Rectal smooth muscle tissue (tissue), 1 donor: ENCODE data around the gene PCNX2.

Experiments
- H3K27ac ChIP-seq: one replicate; pipeline ENCODE4 v1.7.0; 2013; ENCODE audit warnings: low read depth, low read length, inconsistent platforms
- H3K27me3 ChIP-seq: one replicate; pipeline ENCODE4 v1.7.0; 2013; ENCODE audit warnings: low read length; ENCODE audit not compliant: control insufficient read depth, insufficient read depth
- H3K36me3 ChIP-seq: one replicate; pipeline ENCODE4 v1.7.0; 2013; ENCODE audit warnings: low read length; ENCODE audit not compliant: control insufficient read depth, insufficient read depth
- H3K4me1 ChIP-seq: one replicate; pipeline ENCODE4 v1.7.0; 2013; ENCODE audit warnings: low read length; ENCODE audit not compliant: control insufficient read depth, insufficient read depth
- H3K4me3 ChIP-seq: one replicate; pipeline ENCODE4 v1.7.0; 2013; ENCODE audit warnings: low read length
- H3K9ac ChIP-seq: one replicate; pipeline ENCODE4 v1.7.0; 2013; ENCODE audit warnings: low read length

The PCNX2 gene, protein sequence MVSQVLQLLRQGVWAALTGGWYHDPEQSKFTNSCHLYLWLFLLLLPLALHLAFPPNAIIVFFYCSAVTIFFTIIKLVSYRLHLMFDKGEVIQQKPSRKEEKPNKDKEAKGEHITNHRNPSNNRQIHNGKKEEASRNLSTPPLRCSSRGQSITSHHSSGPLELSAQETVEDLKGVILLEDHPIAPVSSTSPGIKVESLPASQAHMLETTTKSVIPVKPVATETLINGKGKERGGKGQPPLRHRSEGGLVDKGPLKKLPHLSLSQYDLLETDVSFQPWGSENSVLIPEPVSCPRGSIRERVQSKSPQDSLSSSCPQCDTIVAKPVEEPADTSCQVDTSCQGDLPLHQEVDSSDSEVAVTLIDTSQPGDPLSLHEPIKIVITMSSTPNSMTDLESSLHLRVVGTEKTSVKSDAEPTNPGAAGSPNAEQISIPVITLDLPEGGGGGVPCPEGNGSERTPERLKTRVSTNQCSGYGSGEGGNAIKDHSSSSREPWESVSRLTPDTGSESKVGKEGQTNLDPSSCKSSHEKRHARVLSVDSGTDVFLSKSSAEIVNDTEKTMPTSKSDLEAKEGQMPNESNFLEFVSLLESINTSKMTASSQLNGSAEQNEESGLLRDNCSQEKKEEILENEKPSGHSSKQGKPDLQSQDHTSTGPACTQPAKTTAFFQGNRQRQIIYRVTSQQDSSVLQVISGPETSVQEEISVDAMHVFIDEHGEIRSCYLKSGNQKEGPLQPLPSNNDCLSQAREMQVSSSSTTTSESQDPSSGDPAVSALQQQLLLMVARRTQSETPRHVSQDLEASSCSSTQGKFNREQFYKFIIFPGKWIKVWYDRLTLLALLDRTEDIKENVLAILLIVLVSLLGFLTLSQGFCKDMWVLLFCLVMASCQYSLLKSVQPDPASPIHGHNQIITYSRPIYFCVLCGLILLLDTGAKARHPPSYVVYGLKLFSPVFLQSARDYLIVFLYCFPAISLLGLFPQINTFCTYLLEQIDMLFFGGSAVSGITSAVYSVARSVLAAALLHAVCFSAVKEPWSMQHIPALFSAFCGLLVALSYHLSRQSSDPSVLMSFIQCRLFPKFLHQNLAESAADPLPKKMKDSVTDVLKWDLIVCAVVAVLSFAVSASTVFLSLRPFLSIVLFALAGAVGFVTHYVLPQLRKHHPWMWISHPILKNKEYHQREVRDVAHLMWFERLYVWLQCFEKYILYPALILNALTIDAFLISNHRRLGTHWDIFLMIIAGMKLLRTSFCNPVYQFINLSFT (N-terminal part only)

GRCh38 chr1:233295237-233295974 is at the start of gene PCNX2:
TSS of gene PCNX2 (minus strand) at chr1:233295725. CDS start at chr1:233295478, 247 bp downstream.
- Histone ChIP-seq H3K9ac (no peak within 1 kb of the TSS), H3K4me1 (no peaks in the 10 kb centered on the region), H3K4me3 (peak within 1 kb of the TSS; percentile 76), H3K27me3 (no peaks in the 10 kb centered on the region), H3K36me3 (no peaks in the 10 kb centered on the region), H3K27ac (no peak within 1 kb of the TSS)

DNA sequence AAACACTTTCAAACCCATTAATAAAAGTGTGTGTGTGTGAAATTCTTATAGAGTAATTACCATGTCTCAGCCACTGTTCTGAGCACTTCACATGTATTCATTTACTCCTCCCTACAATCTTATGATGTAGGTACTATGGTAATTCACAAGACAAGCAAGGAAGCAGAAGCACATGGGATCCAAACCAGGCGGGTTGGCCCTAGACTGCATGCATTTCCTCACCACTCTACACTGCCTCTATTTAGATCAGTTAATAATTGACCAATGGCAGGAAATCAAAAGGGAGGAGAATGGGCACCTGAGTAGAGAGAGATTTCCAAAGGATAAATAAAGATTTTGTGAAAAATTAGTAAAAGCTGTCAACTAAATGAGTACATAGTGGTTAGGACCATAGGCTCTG is 47.7 kb upstream of the PCNX2 start:
- no peak overlapping the region for H3K4me3 ChIP-seq
- no peak overlapping the region for H3K27ac ChIP-seq
- H3K9ac ChIP-seq, result no peak overlapping the region
- H3K36me3 ChIP-seq, result no peaks in the 10 kb centered on the region
- no peaks in the 10 kb centered on the region for H3K4me1 ChIP-seq
- no peaks in the 10 kb centered on the region for H3K27me3 ChIP-seq

DNA sequence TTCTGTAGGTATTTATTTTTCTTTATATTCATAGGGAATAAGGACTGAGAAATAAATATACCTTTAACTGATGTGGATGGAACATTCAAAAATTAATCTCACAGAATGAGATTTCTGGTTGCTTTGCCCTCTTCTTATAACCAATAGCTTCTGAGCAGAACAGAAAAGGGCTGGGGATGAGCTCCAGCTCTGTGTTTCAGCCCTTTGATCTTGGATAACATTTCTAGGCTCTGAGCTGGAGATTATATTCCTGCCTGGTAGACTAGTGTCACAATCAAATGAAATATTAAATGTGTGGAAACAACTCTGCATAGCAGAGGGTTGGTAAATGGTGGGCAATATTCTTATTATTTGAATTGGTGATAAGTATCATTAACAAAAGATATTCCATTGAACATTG is 46.6 kb upstream of the PCNX2 start:
- H3K4me1 ChIP-seq, result no peaks in the 10 kb centered on the region

GRCh38 chr1:233340966-233341516 is 45.5 kb upstream of the PCNX2 start:
- H3K27ac ChIP-seq, result no peak overlapping the region

More for the DNA sequence above, 46.6 kb upstream of the PCNX2 start:
- Histone ChIP-seq H3K9ac (no peak overlapping the region), H3K27me3 (no peaks in the 10 kb centered on the region), H3K27ac (no peak overlapping the region), H3K4me3 (no peak overlapping the region), H3K36me3 (no peaks in the 10 kb centered on the region)

DNA sequence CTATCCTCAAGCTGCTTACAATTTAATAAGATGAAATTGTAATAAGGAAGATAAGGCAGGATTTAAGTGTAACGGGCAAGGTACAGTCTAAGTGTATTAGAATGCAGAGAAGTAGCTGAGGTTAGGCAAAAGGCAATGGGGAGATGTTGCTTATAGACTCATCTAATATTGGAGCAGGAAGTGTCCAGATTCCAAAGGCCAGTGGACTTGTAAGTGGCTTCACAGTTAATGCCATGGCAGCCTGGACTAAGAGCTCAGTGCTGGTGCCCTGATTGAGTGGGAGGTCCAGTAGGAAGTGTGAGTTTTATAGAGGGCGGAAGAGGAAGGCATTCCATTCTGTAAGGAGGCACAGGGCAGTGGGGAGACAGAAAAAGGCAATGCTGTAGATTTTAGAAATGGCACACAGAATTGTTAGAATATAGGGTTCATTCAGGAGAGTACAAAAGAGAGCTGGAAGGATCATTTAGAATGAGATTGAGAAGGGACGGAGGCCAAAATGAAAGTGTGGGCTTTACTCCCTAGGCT is 44.6 kb upstream of the PCNX2 start:
- Histone ChIP-seq H3K27ac (no peak overlapping the region), H3K4me3 (no peak overlapping the region), H3K36me3 (no peaks in the 10 kb centered on the region), H3K9ac (no peak overlapping the region), H3K27me3 (no peaks in the 10 kb centered on the region), H3K4me1 (no peaks in the 10 kb centered on the region)

More at GRCh38 chr1:233340966-233341516, 45.5 kb upstream of the PCNX2 start:
- no peaks in the 10 kb centered on the region for H3K27me3 ChIP-seq
- no peaks in the 10 kb centered on the region for H3K4me1 ChIP-seq
- no peak overlapping the region for H3K4me3 ChIP-seq
- no peak overlapping the region for H3K9ac ChIP-seq
- H3K36me3 ChIP-seq, result no peaks in the 10 kb centered on the region

DNA sequence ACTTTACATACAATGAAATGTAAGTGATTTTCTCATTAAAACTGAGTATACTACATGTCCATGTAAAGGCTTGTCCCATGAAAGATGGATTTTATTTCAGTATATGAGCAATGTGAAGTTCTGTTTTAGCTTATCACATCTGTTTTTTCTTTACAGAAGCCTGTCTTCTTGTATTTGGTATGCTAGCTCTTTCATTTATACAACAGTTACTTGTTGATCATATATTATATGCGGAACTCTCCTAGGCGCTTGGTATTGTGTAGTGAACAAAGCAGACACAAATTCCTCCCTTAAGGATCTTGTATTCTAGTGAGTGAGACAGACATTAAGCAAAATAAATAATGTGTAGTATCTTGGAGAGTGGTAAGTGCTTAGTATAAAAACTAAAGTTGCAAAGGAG is 42.6 kb upstream of the PCNX2 start:
- no peak overlapping the region for H3K9ac ChIP-seq
- no peaks in the 10 kb centered on the region for H3K36me3 ChIP-seq
- H3K27ac ChIP-seq, result no peak overlapping the region
- H3K4me1 ChIP-seq, result no peaks in the 10 kb centered on the region
- H3K27me3 ChIP-seq, result no peaks in the 10 kb centered on the region
- no peak overlapping the region for H3K4me3 ChIP-seq

DNA sequence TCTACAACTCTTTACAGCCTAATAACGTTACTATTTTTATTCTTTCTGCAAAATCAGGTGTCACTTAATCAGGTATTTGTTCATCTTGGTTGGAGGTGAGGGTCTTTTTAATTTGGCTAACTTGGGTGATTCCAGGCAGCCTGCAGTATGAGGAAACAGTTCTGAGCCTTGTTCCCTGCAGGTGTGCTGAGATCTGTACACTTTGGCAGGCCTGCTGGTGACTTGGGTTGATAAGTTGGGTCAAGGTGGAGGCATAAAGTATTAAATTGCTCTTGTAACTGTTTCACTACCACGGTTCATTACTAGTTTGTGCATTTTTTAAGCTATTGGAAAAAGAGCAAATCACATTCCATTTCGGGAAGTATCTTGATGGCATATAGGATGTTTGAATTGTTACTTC is 42.0 kb upstream of the PCNX2 start:
- H3K36me3 ChIP-seq, result no peaks in the 10 kb centered on the region
- H3K4me3 ChIP-seq, result no peak overlapping the region
- no peak overlapping the region for H3K27ac ChIP-seq
- no peaks in the 10 kb centered on the region for H3K27me3 ChIP-seq
- no peak overlapping the region for H3K9ac ChIP-seq
- no peaks in the 10 kb centered on the region for H3K4me1 ChIP-seq

DNA sequence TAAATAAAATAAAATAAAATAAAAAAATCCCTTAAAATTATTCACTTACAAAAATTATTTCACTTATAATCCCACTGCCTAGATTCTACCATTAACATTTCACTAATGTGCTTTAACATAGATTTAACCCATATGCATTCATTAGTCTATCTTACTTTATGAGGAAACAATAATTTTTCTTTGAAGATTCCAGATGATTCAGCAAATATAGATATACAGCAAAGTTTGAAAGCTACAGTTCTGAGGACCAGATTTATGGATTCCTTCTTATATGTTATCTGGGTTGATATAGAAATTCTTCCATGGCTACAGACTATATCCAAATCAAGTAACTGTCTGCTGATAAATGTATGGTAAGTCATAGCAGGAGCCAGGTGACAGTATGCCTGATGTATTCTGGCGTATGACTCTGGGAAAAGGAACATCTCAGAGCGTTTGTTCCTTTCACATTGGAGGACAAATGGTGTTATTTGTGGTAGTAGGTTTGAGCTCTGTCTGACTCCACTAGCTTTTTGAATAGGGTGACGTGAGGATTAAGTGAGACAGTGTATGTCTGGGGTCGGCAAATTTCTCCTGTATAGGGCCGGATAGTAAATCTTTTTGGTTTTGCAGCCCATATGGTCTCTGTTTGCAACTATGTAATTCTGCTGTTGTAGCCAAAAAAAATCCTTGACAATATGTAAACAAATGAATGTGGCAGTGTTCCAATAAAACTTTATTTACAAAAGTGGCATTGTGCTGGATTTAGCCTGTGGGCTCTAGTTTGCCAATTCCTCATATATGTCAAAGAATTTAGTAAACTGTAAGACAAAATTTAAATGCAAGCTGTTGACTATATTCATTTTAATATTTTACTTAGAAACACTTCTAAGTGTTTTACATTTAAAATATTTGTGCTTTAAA is 41.3 kb upstream of the PCNX2 start:
- Histone ChIP-seq H3K4me3 (no peak overlapping the region), H3K27ac (no peak overlapping the region), H3K4me1 (no peaks in the 10 kb centered on the region), H3K27me3 (no peaks in the 10 kb centered on the region), H3K9ac (no peak overlapping the region), H3K36me3 (no peaks in the 10 kb centered on the region)

GRCh38 chr1:233334092-233334491 is 38.6 kb upstream of the PCNX2 start:
- H3K4me1 ChIP-seq, result no peaks in the 10 kb centered on the region
- H3K27me3 ChIP-seq, result no peaks in the 10 kb centered on the region

GRCh38 chr1:233333086-233333485 is 37.6 kb upstream of the PCNX2 start:
- Histone ChIP-seq H3K9ac (no peak overlapping the region), H3K27ac (no peak overlapping the region), H3K4me3 (no peak overlapping the region), H3K27me3 (no peaks in the 10 kb centered on the region), H3K4me1 (no peaks in the 10 kb centered on the region), H3K36me3 (no peaks in the 10 kb centered on the region)

More at GRCh38 chr1:233334092-233334491, 38.6 kb upstream of the PCNX2 start:
- H3K36me3 ChIP-seq, result no peaks in the 10 kb centered on the region
- H3K4me3 ChIP-seq, result no peak overlapping the region
- no peak overlapping the region for H3K27ac ChIP-seq
- H3K9ac ChIP-seq, result no peak overlapping the region
